ENCODE data around the gene RPS6KB2. TPM values are rescaled to one million over a fixed set of nuclear protein-coding genes. Genes with fewer than 3 reads are reported as not detected.
A peak's percentile ranks its signal among the peaks of the same experiment; 100 is the strongest.
"Not testable (repeated sequence)": the region's sequence is repeated elsewhere in the genome, so short reads cannot be mapped to it uniquely, and the experiment has no call there.

The RPS6KB2 gene
- total and polyA plus RNA-seq, 12 donors = 36.6 to 111 (median 50.0) TPM

DNA sequence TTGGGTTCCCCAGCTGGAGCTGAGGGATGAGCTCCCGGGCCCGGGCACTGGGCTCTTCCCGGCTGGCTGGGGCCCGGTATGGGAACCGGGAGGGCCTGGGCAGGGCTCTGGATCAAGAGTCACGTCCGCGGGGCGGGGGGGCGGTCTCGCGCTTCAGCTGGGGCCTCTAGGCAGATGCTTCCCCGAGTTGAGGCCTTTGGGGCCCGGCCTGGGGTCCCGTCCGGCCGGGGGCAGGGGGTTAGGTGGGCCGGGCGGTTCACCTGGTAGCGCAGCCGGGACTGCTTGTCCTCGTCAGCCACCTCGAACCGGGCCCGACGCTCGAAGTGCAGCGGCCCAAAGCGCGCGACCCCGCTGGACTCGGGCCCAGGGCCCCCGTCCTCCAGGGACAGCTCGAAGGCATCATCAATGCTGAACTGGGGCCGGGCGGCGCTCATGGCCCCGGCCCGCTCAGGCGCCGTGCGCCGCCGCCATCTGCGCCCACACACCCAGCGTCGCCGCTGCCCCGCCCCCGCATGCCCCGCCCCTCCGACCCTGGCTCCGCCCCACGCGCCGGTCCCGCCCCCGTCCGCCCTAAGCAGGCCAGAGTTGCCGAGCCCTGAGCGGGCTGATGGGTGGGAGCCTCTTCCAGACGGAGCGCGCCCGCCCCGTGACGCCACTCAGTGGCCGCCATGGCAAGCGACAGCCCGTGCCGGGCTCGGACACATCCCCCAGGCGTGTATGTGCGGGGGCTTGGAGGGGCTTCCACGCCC is 40.6 kb downstream of the RPS6KB2 start, which contains the start of gene TMEM134:
Gene TMEM134, minus strand, starts transcription at position 493 of the 749 bp plus-strand sequence. Its CDS starts 59 bp downstream, at position 434.
- intact Hi-C loops (cut with DNase I) = no loop called here
- DNase-seq = peak; percentile 92 to 96 (median 94)
- Histone ChIP-seq H3K9me3 (replicated peaks in 1 of 3) (no peaks in the 10 kb centered on the region), H3K4me1 (replicated peaks in 1 of 2) (peaks cover 17 to 38% of the 10 kb centered on the region in 2 donors), H3K27ac (peak within 1 kb of the TSS; percentile 52 to 92 (median 84)), H3K36me3 (replicated peaks in 1 of 2) (no peaks in the 10 kb centered on the region), H3K27me3 (no peaks in the 10 kb centered on the region), H3K4me3 (peak within 1 kb of the TSS; percentile 16 to 84 (median 61))
- TF ChIP-seq POLR2A (IDR thresholded peaks at IDR 0.05) = peak; percentile 77 to 88
- TF ChIP-seq, protein P1, sequence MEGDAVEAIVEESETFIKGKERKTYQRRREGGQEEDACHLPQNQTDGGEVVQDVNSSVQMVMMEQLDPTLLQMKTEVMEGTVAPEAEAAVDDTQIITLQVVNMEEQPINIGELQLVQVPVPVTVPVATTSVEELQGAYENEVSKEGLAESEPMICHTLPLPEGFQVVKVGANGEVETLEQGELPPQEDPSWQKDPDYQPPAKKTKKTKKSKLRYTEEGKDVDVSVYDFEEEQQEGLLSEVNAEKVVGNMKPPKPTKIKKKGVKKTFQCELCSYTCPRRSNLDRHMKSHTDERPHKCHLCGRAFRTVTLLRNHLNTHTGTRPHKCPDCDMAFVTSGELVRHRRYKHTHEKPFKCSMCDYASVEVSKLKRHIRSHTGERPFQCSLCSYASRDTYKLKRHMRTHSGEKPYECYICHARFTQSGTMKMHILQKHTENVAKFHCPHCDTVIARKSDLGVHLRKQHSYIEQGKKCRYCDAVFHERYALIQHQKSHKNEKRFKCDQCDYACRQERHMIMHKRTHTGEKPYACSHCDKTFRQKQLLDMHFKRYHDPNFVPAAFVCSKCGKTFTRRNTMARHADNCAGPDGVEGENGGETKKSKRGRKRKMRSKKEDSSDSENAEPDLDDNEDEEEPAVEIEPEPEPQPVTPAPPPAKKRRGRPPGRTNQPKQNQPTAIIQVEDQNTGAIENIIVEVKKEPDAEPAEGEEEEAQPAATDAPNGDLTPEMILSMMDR (IDR thresholded peaks at IDR 0.05) = peak in 5 of 6 experiments; percentile 37 to 59 (median 41)
- 0 to 1% (median 0%) methylated on average over 2 to 76 of the region's 76 CpGs for whole genome bisulfite sequencing, 4 donors

DNA sequence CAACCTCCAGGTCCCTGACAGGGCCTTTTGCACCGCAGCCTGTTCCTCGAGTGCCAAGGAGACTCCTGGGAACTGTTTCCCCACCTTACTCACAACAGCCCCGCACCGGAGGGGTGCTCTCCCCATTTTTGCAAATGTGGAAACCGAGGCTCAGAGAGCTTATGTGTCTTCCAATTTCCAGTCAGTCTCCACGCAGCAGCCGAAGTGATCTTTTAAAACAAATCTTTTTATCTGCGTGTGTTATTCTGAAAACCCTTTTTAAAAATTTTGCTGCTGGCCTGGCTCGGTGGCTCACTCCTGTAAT is 41.2 kb downstream of the RPS6KB2 start:
- no peak for DNase-seq
- Histone ChIP-seq H3K27me3 (no peaks in the 10 kb centered on the region), H3K9me3 (replicated peaks in 1 of 3) (no peaks in the 10 kb centered on the region), H3K4me3 (peak overlapping the region in 3 of 4 donors; percentile 22 to 71 (median 34)), H3K36me3 (replicated peaks in 1 of 2) (no peaks in the 10 kb centered on the region), H3K27ac (peak overlapping the region; percentile 26 to 92 (median 81)), H3K4me1 (replicated peaks in 1 of 2) (peaks cover 12 to 33% of the 10 kb centered on the region in 2 donors)
- WGBS, 4 donors = 13 to 19% (median 14%) methylated on average over 6 to 9 of the region's 9 CpGs
- TF ChIP-seq, protein P1 (IDR thresholded peaks at IDR 0.05) = no peak
- intact Hi-C loops (cut with DNase I) = no loop called here

DNA sequence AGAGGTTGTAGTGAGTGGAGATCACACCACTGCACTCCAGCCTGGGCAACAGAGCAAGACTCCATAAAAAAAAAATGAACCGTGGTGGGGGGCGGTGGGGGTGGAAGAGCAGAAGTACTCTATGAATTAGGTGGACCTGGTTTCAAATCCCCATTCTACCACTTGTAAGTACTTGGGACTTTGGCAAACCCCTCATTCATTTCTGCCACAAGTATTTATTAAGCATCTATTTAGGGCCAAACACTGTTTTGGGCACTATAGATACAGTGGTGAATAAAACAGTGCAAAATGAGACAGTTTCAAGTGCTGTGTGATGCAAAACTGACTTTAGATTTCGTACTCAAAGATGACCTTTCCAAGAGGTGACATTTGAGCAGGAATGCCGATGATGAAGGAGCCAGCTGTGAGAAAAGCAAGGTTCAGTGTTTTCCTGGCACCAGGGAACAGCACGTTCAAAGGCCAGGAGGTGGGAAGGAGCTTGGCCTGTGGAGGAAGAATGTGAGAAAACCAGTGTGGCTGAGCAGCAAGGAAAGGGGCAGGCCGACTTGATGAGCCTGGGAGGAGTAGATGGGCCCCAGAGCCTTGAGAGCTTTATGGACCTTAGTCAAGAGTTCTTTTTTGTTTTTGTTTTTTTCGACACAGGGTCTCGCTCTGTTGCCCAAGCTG is 42.2 kb downstream of the RPS6KB2 start:
- H3K4me3 ChIP-seq = no peak overlapping the region
- TF ChIP-seq POLR2A (IDR thresholded peaks at IDR 0.05) = no peak
- peaks cover 6 to 27% of the 10 kb centered on the region in 2 donors for H3K4me1 ChIP-seq (replicated peaks in 1 of 2)
- no peaks in the 10 kb centered on the region for H3K9me3 ChIP-seq (replicated peaks in 1 of 3)
- H3K36me3 ChIP-seq (replicated peaks in 1 of 2) = no peaks in the 10 kb centered on the region
- WGBS, 4 donors = 77 to 84% (median 79%) methylated on average over 8 of the region's 8 CpGs
- H3K27ac ChIP-seq = no peak overlapping the region
- no peaks in the 10 kb centered on the region for H3K27me3 ChIP-seq
- intact Hi-C loops (cut with DNase I) = no loop called here
- DNase-seq = no peak

DNA sequence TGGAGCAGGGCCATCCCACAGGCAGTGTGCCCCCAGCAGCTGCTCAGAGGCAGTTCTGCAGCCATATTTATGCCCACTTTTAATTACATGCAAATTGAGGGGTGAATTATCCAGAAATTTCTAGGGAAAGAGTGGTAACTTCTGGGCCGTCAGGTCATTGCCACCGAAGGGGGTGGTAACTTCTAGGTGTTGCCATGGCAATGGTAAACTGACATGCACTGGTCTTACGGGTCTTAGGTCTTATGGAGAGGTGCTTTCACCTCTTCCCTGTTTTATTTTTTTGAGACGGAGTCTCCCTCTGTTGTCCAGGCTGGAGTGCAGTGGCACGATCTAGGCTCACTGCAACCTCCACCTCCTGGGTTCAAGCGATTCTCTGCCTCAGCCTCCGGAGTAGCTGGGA is 44.6 kb downstream of the RPS6KB2 start:
- Histone ChIP-seq H3K36me3 (replicated peaks in 1 of 2) (no peaks in the 10 kb centered on the region), H3K27me3 (no peaks in the 10 kb centered on the region), H3K4me1 (replicated peaks in 1 of 2) (peaks cover 6 to 12% of the 10 kb centered on the region in 2 donors), H3K9me3 (replicated peaks in 1 of 3) (no peaks in the 10 kb centered on the region), H3K4me3 (no peak overlapping the region), H3K27ac (no peak overlapping the region)
- 70 to 78% (median 73%) methylated on average over 7 of the region's 7 CpGs for WGBS, 4 donors
- TF ChIP-seq, protein P1 (IDR thresholded peaks at IDR 0.05) = no peak
- TF ChIP-seq POLR2A (IDR thresholded peaks at IDR 0.05) = no peak
- no peak for DNase-seq
- intact Hi-C loops (cut with DNase I) = no loop called here

DNA sequence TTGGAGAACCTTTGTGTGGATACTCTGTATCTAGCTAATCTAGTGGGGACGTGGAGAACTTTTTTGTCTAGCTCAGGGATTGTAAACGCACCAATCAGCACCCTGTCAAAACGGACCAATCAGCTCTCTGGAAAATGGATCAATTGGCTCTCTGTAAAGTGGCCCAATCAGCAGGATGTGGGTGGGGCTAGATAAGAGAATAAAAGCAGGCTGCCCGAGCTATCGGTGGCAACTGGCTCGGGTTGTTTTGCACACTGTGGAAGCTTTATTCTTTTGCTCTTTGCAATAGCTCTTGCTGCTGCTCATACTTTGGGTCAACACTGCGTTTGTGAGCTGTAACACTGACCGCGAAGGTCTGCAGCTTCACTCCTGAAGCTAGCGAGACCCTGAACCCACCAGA is 48.4 kb downstream of the RPS6KB2 start:
- H3K4me3 ChIP-seq; H3K9me3 ChIP-seq (replicated peaks in 1 of 3); H3K27me3 ChIP-seq; DNase-seq; H3K36me3 ChIP-seq (replicated peaks in 1 of 2); intact Hi-C loops (cut with DNase I); H3K4me1 ChIP-seq (replicated peaks in 1 of 2); H3K27ac ChIP-seq: not testable (repeated sequence)
- WGBS, 4 donors = 77 to 85% (median 83%) methylated on average over 10 of the region's 10 CpGs

DNA sequence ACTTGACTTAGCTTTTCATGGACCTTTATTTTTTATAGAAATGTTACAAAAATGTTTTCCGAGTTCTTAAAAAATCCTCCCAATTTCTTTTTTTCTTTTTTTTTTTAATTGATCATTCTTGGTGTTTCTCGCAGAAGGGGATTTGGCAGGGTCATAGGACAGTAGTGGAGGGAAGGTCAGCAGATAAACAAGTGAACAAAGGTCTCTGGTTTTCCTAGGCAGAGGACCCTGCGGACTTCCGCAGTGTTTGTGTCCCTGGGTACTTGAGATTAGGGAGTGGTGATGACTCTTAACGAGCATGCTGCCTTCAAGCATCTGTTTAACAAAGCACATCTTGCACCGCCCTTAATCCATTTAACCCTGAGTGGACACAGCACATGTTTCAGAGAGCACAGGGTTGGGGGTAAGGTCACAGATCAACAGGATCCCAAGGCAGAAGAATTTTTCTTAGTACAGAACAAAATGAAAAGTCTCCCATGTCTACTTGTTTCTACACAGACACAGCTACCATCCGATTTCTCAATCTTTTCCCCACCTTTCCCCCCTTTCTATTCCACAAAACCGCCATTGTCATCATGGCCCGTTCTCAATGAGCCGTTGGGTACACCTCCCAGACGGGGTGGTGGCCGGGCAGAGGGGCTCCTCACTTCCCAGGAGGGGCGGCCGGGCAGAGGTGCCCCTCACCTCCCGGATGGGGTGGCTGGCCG is 49.2 kb downstream of the RPS6KB2 start:
- H3K9me3 ChIP-seq (replicated peaks in 1 of 3); H3K27ac ChIP-seq; H3K36me3 ChIP-seq (replicated peaks in 1 of 2); H3K4me1 ChIP-seq (replicated peaks in 1 of 2); H3K4me3 ChIP-seq; DNase-seq; H3K27me3 ChIP-seq; intact Hi-C loops (cut with DNase I): not testable (repeated sequence)
- 81 to 86% (median 84%) methylated on average over 12 to 14 of the region's 16 CpGs for WGBS, 4 donors
